Measurements from ENCODE around the gene C1orf21.
"Not testable (repeated sequence)": the region's sequence is repeated elsewhere in the genome, so short reads cannot be mapped to it uniquely, and the experiment has no call there.

C1orf21 gene

DNA sequence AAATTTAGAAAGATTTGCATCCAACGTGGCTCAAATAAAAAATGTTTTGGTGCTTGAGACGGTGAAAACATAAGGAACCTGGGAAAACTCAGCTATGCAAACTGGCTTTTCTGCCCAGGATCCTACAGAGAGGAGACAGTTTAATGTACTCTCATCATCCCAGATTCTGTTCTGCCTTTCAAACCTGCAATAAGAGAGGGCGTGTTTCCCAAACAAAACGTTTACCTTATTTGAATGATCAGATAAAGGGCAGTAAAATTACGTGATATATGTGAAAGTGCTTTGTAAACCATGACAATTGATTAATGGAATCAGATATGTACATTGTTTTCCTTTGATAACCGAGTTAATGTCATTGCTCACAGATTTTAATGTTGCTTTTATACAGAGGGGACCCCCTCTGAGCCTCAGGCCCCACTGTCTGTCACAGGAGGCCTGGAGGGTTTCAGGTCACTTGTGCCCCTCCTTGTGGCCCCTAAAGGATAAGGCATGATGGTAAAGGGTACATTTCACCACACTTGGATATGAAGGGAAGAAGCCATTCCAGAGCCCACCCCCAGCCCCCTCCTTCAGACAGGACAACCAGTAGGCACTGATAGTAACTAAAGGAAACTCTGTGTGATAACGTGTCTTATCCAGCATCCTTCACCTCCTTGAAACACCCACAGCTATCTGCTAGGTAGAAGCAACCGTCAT, 210.3 kb downstream of the C1orf21 start:
- no peak for DNase-seq (ENCODE audit: low read depth in 2 of 2, low spot score in 1 of 2)

DNA sequence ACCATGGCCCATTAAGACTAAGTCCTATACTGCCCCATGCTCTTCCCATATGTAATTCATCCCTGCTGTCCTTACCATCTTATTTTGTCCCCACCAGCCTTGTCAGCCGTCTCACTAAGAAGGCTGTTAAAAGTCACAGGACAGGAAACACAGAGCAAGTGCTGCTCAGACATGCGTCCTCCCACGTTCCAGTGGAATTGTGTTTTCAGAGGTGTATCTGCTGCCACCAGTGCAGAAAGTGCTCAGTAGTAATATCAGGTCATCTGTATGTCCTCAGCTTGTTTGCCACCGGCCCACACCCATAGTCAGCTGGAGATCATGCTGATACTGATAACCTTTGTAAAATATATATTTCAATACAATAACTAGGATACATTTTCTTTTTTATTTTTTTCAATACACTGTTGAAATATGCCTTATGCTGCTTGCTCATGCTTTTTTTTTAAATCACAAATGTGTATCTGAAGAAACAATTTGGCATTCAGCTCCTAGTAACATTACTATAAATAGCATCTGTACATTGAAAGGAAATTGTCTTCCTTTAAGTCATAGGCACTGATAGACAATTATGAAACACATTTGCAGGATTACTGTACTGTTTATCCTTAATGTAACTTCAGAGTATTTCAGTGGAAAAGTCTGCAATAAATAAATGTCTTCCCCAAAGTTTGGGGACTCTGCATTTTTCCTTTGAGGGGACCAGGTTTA, 211.0 kb downstream of the C1orf21 start:
- DNase-seq (ENCODE audit: low read depth in 2 of 2, low spot score in 1 of 2), result no peak

DNA sequence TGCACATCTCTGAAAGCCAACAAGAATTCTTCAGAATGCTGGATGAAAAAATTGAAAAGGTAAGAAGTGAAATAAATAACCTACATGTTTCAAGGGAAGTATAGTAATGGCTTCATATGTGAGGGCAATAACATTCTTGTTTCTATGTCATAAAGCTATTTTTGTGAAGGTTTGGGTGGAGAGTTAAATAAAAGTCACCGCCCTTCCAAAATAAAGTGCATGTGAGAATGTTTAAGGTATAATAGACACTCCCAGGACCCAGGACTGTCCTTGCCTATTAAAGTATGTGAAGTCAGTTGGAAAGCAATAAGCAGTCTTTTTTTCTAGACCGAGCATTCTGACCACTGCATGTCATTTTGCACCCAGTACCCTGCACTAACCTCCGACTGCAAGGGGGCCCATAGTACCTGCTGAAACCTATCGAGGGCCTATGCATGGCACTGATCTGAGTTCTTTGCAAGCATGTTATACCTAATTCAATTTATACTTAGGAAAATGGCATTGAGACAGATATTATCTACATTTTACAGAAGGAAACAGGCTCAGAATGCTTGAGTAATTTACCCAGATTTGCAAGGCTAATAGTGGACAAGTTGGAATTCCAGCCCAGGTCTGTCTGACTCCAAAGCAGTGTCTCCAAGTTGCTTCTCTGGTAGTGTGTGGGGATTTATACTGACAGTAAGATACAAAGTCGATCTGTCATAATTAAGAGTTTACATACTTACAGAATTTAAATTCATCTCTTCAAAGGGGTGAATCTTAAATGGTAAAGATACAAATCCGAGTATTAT, 211.8 kb downstream of the C1orf21 start:
- no peak for DNase-seq (ENCODE audit: low read depth in 2 of 2, low spot score in 1 of 2)

DNA sequence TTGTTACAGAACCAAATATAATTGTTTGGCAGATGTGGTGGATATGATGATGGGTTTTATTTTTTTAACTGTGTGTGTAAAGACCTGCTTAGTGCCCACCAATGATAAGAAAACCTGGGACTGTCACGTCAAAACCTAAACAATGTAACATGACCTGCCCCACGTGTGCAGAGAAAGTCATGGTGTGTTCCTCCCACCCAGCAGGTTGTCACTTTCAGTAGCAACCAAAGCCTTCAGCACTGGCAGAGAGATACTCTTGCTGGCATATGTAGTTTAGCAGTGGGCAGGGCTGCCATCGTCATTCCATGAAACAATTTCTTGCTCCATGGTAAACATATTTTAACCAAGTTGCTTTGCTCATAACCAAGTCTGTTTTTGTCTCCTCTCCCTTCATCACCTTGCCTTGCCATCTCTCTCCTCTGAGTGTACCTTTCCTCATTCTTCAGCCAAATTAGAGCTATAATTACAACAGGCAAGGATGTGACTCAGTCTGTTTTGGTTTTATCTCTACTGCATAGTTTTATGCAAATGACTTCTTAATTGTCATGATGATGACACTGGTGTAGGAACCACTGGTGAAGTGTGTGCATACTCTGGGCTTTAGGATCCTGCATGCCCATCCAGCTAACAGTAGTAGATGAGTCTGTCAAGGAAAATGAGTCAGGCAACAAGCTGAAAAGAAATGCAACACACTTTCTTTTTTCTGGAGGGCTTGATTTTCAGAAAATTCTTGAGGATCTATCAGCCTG, 217.5 kb downstream of the C1orf21 start:
- DNase-seq (ENCODE audit: low read depth in 2 of 2, low spot score in 1 of 2), result no peak

DNA sequence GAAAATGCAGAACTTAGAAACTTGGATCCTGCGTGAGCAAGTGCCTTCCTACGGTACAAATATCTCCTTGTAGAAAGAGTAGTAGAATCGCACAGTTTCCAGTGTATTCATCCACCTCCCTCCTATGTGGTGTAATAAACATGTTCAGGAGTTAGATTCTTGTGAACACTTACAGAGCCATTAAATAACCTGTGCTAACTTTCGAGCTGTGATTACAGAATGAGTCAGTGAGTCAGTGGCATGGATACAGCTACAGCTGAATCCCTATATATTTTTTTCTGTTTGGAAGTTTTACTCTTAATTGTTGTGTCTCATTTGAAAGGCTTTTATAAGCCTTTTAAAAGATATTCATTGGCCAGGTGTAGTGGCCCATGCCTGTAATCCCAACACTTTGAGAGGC, 219.1 kb downstream of the C1orf21 start:
- no peak for DNase-seq (ENCODE audit: low read depth in 2 of 2, low spot score in 1 of 2)

DNA sequence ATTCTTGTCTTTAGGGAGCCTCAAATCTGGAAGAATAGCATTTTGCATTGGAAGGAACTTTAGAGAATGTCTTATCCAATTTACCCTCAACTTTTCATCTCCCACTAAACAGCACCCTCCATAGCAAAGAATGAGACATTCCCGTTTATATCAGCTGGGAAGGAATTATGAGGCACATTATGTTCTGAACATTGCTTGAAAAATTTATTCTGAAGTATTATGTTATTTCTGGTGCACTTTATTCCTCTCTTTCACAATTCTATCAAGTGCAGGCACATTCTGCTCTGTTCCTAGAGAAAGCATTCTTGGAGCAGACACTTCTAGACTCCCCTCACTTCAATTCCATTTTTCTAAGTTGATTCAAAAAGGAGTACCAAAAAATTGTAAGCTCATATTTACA, 220.0 kb downstream of the C1orf21 start:
- DNase-seq (ENCODE audit: low read depth in 2 of 2, low spot score in 1 of 2), result no peak

DNA sequence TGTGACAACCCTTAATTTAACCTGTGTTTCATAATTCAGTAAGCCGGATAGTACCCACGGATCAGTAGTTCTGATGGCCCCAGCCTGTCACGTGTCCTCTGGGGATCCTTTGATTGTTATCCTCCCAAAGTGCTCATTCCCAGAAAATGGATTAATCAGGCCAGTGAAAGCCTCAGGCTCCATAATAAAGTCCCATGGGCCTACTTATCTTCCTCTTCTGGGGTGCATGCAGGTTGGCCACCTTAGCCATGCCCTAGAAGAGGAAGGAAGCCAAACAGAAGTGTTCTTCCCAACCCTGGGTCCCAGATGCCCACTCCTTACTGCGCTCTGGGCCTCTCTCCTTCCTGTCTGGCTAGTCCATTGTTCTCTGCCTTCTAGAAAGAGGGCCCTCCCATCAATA, 221.8 kb downstream of the C1orf21 start:
- no peak for DNase-seq (ENCODE audit: low read depth in 2 of 2, low spot score in 1 of 2)

DNA sequence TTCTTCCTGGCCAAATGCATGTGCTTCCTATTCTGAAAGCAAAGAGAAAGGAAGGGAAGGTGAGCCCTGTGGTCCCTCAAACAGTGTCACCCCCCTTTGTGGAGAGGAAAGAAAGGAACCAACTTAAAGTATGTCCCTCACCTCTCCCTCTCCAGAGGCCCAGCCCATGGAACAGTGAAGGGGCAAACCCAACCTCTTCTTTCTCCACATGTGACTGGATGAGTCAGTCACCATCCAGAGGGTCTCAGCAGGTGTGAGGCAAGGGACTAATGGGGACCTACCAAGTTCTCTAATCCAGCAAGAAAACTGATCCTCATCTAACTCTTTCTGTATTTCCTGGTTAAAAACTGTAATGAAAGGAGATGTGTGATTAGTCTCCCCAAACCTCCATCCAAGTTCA, 222.2 kb downstream of the C1orf21 start:
- no peak for DNase-seq (ENCODE audit: low read depth in 2 of 2, low spot score in 1 of 2)

DNA sequence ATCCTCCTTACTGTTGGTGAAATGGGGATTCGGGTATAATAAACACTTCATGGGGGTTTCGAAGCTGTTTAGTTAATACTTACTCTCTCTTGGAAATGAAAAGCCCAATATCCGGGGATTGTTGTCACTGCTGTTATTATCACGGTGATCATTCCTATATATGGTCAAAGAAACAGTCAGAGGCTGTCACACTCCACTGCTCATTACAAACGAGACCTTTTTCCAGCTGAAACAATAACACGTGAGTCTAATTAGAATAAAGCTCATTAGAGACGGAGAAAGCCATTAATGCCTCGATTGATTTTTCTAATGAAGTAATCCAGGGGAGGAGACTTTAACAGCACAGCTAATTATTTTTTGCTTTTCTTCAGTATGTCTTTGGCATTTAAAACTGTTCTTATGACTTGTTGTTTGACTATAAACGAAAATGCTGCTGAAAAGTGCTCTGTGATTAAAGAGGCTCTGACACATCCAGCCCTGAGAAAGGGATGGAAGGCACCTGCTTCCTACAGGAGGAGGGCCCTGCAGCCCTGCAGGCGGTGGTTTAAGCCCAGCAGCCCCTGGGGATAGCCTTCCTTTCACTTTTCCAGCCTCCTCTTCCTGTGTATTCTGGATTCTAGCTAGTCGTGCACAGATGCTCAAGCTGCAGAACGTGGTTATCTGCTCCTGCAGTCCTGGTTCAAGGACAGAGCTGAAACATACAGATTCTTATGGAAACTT, 224.2 kb downstream of the C1orf21 start:
- no peak for DNase-seq (ENCODE audit: low read depth in 2 of 2, low spot score in 1 of 2)

DNA sequence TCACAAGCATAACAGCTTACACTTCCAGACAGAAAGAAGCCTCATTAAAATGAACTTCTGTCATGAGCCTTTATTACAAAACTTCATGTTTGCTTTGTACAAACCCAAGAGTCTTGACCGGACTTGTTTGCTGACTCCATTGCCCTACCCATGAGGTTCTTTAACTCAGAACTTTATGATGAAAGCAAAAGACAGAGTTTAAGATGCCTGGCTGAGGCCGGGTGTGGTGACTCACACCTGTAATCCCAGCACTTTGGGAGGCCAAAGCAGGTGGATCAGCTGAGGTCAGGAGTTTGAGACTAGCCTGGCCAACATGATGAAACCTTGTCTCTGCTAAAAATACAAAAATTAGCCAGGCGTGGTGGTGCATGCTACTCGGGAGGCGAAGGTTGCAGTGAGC, 225.4 kb downstream of the C1orf21 start:
- not testable (repeated sequence) for DNase-seq (ENCODE audit: low read depth in 2 of 2, low spot score in 1 of 2)

DNA sequence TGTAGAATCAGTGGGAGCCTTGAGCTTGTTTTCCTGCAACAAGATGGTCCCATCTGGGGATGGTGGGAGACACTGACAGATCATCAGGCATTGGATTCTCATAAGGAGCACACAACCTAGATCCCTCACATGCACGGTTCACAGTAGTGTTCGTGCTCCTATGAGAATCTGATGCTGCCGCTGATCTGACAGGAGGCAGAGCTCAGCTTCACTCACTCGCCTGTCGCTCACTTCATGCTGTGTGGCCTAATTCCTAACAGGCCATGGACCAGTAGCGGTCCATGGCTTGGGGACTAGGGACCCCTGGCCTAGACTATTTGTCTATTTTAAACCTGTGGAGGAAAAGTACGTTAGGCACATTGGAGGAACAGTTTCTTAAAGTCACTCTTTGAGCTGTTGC, 227.8 kb downstream of the C1orf21 start:
- DNase-seq (ENCODE audit: low read depth in 2 of 2, low spot score in 1 of 2), result no peak

DNA sequence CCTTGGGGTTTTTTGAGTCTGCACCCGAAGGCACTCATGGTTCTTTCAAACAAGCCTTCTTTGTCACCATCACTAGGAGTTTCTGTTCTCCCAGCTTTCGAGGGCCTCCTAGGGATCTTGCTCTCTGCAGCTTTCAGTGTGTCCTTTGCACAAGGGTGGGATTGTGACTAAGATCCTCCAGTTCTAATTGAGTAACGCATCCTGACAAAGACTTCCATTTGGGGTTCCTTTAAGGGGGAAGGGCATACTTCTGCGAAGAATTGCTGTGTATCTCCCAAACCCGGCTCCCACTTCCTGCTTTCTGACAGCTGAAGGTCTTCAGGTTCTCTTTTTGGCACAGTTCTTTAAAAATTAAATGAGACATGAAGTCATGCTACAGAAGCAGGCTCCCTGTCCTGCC, 228.5 kb downstream of the C1orf21 start:
- DNase-seq (ENCODE audit: low read depth in 2 of 2, low spot score in 1 of 2), result no peak

DNA sequence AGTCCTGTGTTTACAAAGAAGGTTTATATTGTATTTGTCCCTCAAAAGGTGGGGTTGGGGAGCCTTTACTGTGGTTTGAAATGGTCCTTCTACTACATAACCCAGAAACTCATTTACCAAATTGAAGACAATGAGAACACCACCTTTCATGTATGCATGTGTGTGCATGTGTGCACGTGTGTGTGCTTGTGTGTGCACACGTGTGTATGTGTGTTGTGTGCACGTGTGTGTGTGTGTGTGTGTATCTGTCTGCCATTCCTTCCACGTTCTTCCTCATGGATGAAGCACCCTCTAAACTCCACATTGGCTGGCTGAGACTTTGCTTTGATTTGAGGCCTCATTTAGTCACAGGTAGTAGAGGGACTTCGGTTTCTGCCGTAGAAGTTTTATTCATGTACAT, 229.7 kb downstream of the C1orf21 start:
- DNase-seq (ENCODE audit: low read depth in 2 of 2, low spot score in 1 of 2), result no peak

DNA sequence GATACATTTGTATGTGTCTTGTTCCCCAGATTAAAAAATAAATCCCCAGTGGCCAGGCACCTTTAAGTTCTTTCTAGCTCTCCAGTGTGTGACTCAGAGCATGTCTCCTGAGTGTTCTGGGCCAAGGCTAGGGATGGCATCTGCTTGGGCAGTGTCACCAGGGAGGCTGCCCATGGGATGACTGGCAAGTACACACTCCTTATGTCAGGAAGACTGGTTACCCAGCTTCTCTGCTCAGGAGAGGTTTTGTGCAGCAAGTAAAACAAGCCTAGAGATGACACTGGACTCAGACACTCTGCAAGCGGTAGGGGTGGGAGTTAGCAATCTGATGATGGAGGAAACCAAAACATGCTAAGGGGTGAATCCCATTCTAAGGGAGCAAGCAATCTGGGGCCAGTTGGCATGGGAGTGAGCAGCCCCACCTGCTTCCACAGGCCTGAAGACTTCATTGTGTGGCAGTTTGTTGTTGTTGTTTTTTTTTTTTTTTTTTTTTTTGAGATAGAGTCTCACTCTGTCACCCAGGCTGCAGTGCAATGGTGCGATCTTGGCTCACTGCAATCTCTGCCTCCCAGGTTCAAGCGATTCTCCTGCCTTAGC, 230.7 kb downstream of the C1orf21 start:
- no peak for DNase-seq (ENCODE audit: low read depth in 2 of 2, low spot score in 1 of 2)

DNA sequence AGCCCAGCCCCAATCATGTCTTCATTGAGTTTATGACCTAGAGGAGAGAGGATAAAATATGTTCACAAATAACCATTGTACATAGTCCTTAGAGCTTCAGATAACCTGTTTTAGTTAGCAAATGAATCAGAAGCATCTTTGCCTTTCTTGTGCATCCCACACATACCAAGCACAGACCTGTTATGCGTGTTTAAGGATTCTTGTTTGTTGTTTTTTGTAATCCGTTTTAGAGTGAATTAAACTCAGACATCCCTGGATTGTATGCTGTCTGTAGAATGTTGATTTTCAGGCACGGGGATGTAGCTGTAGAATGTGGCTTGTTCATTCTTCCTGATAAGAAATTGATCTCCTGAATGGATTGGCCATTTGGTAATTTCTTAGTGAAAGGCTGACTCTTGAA, 232.0 kb downstream of the C1orf21 start:
- no peak for DNase-seq (ENCODE audit: low read depth in 2 of 2, low spot score in 1 of 2)

DNA sequence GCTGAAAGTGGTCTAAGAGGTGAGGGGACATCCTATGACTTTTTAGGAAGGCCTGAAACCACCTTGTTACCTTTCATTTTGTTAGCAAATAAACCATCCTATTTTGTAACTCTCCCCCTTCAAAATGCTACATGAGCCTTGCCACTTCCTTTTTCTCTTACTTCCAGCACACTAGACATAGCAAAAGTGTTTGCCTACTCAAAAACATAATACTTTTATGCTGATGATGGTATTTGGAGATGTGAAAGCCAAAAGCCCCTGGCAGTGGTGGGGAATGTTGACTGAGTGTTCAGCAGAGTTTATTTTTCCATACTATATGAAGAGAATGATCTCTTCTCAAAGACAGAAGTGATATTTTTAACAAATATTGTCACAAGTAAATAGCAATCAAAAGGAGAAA, 233.6 kb downstream of the C1orf21 start:
- DNase-seq (ENCODE audit: low read depth in 2 of 2, low spot score in 1 of 2), result no peak

DNA sequence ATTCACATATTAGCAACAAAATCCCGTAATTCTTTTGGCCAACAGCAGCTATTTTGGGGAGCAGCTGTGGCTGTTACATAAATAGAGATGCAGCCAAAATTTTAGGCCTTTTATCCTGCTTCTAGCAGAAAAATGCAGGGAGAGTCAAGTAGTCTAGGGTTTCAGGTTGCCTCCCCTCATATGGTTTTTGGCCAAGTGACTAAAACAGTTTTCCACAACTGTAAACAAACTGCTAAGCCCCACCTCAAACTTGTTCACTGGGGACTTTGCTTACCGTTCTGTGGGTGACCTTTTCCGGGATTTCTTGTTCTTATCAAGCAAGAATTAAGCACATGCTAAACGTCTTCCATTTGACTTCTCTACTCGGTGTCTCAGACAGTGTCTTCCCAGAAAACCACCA, 234.4 kb downstream of the C1orf21 start:
- DNase-seq (ENCODE audit: low read depth in 2 of 2, low spot score in 1 of 2), result no peak

DNA sequence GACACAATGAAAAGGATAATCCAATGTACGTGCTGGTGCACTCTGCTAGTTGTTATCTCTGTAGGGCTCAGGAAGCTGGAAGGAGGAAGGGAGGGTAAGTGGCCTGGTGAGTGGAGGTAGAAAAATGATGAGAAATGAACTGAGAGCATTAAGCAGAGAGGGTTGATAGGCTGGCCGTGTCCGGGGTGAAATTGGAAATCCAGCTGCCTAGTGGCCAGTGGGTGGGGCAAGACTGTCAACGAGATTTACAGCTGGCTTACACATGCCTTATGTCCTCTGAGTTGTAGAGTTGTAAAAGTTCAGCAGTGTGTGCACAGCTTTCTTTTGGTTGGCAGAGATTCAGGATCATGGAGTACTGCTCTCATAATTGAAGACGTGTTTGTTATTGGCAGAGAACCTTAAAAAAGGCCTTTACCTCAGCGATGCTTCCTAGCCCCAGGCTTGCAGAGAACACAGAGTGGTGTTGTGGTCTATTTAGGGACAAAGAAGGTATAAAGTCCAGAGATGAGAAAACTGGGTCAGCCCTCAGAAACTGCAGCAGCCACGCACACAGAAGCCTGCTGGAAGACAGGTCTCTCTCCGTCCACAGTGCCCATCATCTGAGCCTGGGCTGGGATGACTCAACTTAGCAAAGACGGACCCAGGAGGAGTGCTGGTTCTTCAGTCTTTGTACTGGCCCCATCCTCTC, 235.5 kb downstream of the C1orf21 start:
- no peak for DNase-seq (ENCODE audit: low read depth in 2 of 2, low spot score in 1 of 2)

DNA sequence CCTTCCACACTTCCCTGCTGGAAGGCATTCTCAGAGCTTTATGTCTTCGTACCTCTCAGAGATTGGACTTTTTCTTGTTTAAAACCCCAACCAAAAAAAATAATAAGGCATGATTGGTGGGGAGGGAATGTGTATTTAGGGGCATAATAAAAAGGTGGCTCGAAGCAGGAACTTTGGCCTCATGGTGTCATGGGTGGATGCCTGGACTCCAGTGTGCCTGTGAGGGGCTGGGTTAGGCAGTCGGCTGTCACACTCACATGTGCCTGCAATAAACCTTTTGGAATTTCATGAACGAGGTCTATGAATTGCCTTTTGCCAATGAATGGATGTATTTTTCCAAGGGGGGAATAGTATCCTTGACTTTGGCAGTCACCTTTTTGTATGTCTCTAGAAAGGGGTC, 236.6 kb downstream of the C1orf21 start:
- no peak for DNase-seq (ENCODE audit: low read depth in 2 of 2, low spot score in 1 of 2)

DNA sequence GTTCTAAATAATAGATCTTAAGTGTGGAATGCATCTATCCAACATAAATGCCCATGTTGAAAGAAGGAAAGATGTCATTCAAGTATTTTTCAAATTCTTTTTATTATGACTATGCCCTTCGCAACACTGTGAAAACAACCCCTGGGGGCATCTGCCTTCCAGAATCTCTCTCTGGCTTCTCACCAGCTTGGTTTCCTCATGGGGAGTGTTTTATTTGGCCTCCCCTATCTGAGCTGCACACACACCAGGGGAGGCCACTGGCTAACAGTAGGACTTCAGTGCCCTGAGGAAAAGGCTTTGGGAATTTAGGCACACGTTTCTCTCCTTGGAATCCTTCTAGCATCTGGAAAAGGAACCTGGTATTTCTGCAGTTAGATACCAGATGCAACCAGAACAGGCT, 237.2 kb downstream of the C1orf21 start:
- no peak for DNase-seq (ENCODE audit: low read depth in 2 of 2, low spot score in 1 of 2)

Measured in stimulated activated CD8-positive, alpha-beta memory T cell treated with anti-CD3 and anti-CD28 coated beads, Interleukin-4, amount 100 ng/mL, for 4 hours (primary cell).